ENCODE measurements around the gene IRS4. TPM values are rescaled to one million over a fixed set of nuclear protein-coding genes. Genes with fewer than 3 reads are reported as not detected.

Gene IRS4
- total RNA-seq, 1 experiment from 2014 or later: not detected

DNA sequence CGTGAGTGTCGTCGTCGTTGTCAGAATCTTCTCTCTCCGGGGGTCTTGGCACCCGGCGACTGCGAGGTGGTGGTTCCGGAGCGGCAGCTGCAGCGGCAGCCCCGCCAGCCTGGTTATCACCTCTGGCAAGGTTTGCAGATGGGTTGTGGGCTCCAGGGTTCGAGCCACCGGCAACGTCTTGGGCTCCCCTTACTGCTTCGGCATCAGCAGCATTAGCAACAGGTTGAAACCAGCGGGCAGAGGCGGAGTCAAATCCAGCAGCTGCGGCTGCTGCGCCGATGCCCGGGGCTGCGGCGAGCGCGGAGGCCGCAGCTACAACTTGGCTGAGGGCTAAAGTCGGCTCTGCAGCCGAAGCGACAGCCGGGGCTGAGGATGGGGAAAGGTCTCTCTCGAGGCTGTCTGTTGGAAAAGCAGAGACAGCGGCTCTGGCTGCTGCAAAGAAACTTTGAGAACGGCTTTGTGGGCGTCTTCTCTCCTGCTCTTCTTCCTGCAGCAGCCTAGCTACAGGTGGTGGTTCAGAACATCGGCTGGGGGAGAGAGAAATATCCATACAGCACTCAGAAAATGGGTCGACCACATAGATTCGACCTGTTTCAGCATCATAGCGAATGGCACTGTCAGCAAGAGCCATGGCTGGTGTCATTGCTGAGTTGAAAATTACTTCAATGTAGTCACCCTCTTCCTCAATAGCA lies 3.6 kb downstream of the IRS4 start:
- no peak overlapping the region for H3K9ac ChIP-seq (ENCODE audit: low read length)
- H4K20me1 ChIP-seq (ENCODE audit: insufficient read depth, low read depth, low read length): no peaks in the 10 kb centered on the region
- H3K36me3 ChIP-seq (ENCODE audit: insufficient read depth, low read length): no peaks in the 10 kb centered on the region
- no peak for DNase-seq
- H3K79me2 ChIP-seq (ENCODE audit: low read length): no peaks in the 10 kb centered on the region
- H3K4me3 ChIP-seq (ENCODE audit: low read length): no peak overlapping the region
- no peaks in the 10 kb centered on the region for H3K9me3 ChIP-seq (ENCODE audit: low read length)
- no peaks in the 10 kb centered on the region for H3K9me2 ChIP-seq (replicated peaks; ENCODE audit: insufficient read depth, low read length)
- no peak overlapping the region for H3K4me2 ChIP-seq (ENCODE audit: low read depth, low read length, poor library complexity, severe bottlenecking)
- no peaks in the 10 kb centered on the region for H3K27me3 ChIP-seq (ENCODE audit: low read length)
- no peak overlapping the region for H3K27ac ChIP-seq (ENCODE audit: low read length)
- H3K4me1 ChIP-seq (ENCODE audit: low read length): no peaks in the 10 kb centered on the region
- H2AFZ ChIP-seq (ENCODE audit: low read length): no peak overlapping the region

DNA sequence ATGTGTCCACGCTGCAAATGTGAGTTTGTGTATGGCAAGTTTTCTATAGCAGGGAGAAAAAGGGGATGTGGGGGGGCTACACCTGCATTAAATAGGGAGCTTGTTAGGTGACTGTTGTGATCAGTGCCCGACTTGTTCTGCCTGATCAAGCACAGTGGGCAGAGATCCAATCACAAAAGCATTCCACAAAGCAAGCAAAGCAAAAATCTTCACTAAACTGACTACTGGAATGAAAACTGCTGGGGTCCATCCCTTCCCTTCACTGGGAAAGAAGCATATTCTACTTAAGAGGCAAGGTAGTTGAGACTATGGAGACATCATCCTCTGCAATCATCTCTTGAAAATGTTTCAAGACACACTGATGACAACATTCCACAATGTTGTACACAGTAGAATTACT lies 5.2 kb downstream of the IRS4 start:
- Histone ChIP-seq H4K20me1 (ENCODE audit: insufficient read depth, low read depth, low read length) (no peaks in the 10 kb centered on the region), H3K9me2 (replicated peaks; ENCODE audit: insufficient read depth, low read length) (no peaks in the 10 kb centered on the region), H3K36me3 (ENCODE audit: insufficient read depth, low read length) (no peaks in the 10 kb centered on the region), H3K9me3 (ENCODE audit: low read length) (no peaks in the 10 kb centered on the region), H3K4me3 (ENCODE audit: low read length) (no peak overlapping the region), H3K27me3 (ENCODE audit: low read length) (no peaks in the 10 kb centered on the region), H3K9ac (ENCODE audit: low read length) (no peak overlapping the region), H3K27ac (ENCODE audit: low read length) (no peak overlapping the region), H3K4me1 (ENCODE audit: low read length) (no peaks in the 10 kb centered on the region), H3K79me2 (ENCODE audit: low read length) (no peaks in the 10 kb centered on the region), H2AFZ (ENCODE audit: low read length) (no peak overlapping the region), H3K4me2 (ENCODE audit: low read depth, low read length, poor library complexity, severe bottlenecking) (no peak overlapping the region)
- DNase-seq: no peak

DNA sequence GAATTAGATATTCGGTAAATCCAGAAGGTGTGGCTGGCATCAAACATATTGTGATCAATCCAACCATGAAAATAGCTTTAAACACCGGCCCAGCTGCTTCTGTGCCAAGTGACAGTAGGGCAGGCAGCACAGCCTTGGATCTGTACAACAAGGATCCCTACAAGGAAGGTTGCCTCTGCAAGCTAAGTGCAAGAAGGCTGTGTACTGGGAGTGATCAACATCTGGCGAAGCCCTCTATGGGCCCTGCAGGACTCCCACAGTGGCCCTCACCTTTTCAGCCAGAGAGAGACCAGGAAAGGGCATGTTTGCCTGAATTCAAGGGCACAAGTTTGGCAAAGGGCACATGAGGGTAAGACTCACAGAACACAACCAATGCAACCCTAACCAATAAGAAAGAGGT lies 9.6 kb downstream of the IRS4 start:
- Histone ChIP-seq H3K36me3 (ENCODE audit: insufficient read depth, low read length) (no peaks in the 10 kb centered on the region), H3K4me2 (ENCODE audit: low read depth, low read length, poor library complexity, severe bottlenecking) (no peak overlapping the region), H3K9me3 (ENCODE audit: low read length) (no peaks in the 10 kb centered on the region), H3K4me3 (ENCODE audit: low read length) (no peak overlapping the region), H4K20me1 (ENCODE audit: insufficient read depth, low read depth, low read length) (no peaks in the 10 kb centered on the region), H3K27ac (ENCODE audit: low read length) (no peak overlapping the region), H3K79me2 (ENCODE audit: low read length) (no peaks in the 10 kb centered on the region), H2AFZ (ENCODE audit: low read length) (no peak overlapping the region), H3K9ac (ENCODE audit: low read length) (no peak overlapping the region), H3K4me1 (ENCODE audit: low read length) (no peaks in the 10 kb centered on the region), H3K27me3 (ENCODE audit: low read length) (no peaks in the 10 kb centered on the region), H3K9me2 (replicated peaks; ENCODE audit: insufficient read depth, low read length) (no peaks in the 10 kb centered on the region)
- DNase-seq: no peak

DNA sequence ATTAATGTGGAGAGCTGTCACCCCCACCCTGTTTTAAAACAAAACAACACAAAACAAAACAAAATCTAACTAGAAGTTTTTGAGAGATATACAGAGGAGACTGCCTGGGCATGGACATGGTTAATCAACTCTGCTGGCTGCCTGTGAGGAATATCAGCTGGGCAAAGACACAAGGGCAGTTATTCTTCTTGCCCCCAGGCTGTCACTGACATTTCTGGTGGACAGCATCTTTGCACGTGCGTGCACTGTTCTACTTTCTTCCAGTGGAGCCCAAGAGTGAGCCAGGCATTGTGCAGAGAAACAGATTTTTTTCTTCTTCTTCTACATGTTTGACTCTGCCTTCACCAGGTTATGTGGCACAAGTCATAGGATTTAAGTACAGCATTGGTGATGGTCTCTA lies 13.8 kb downstream of the IRS4 start:
- H3K9ac ChIP-seq (ENCODE audit: low read length): no peak overlapping the region
- H3K79me2 ChIP-seq (ENCODE audit: low read length): no peaks in the 10 kb centered on the region
- H3K4me1 ChIP-seq (ENCODE audit: low read length): no peaks in the 10 kb centered on the region
- H2AFZ ChIP-seq (ENCODE audit: low read length): no peak overlapping the region
- H3K9me3 ChIP-seq (ENCODE audit: low read length): no peaks in the 10 kb centered on the region
- H3K36me3 ChIP-seq (ENCODE audit: insufficient read depth, low read length): no peaks in the 10 kb centered on the region
- H3K27ac ChIP-seq (ENCODE audit: low read length): no peak overlapping the region
- no peak for DNase-seq
- H4K20me1 ChIP-seq (ENCODE audit: insufficient read depth, low read depth, low read length): no peaks in the 10 kb centered on the region
- no peak overlapping the region for H3K4me2 ChIP-seq (ENCODE audit: low read depth, low read length, poor library complexity, severe bottlenecking)
- no peak overlapping the region for H3K4me3 ChIP-seq (ENCODE audit: low read length)
- no peaks in the 10 kb centered on the region for H3K27me3 ChIP-seq (ENCODE audit: low read length)
- H3K9me2 ChIP-seq (replicated peaks; ENCODE audit: insufficient read depth, low read length): no peaks in the 10 kb centered on the region

DNA sequence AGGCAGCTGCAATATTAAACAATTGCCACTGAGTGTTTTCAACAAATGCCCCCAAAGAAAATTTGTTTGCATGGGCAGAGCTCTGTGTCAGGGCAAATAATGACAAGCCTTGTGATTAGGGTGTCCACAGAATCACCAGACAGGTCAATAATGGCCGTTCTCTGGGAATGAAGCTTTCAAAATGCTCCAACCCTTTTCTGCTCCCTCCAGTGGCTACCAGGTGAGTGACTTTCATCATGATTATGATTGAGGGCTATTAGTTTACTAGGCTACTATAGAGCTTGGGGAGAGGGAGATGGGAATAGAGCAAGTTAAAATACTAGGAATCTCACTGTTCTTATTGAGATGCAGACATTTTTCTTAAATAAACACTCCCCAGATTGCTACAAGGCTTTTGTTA lies 23.5 kb downstream of the IRS4 start:
- Histone ChIP-seq H3K27me3 (ENCODE audit: low read length) (no peaks in the 10 kb centered on the region), H3K79me2 (ENCODE audit: low read length) (no peaks in the 10 kb centered on the region), H3K4me2 (ENCODE audit: low read depth, low read length, poor library complexity, severe bottlenecking) (no peak overlapping the region), H3K9me3 (ENCODE audit: low read length) (no peaks in the 10 kb centered on the region), H3K27ac (ENCODE audit: low read length) (no peak overlapping the region), H2AFZ (ENCODE audit: low read length) (no peak overlapping the region), H3K4me3 (ENCODE audit: low read length) (no peak overlapping the region), H3K9ac (ENCODE audit: low read length) (no peak overlapping the region), H3K9me2 (replicated peaks; ENCODE audit: insufficient read depth, low read length) (no peaks in the 10 kb centered on the region), H3K4me1 (ENCODE audit: low read length) (no peaks in the 10 kb centered on the region), H3K36me3 (ENCODE audit: insufficient read depth, low read length) (no peaks in the 10 kb centered on the region), H4K20me1 (ENCODE audit: insufficient read depth, low read depth, low read length) (no peaks in the 10 kb centered on the region)
- DNase-seq: no peak

DNA sequence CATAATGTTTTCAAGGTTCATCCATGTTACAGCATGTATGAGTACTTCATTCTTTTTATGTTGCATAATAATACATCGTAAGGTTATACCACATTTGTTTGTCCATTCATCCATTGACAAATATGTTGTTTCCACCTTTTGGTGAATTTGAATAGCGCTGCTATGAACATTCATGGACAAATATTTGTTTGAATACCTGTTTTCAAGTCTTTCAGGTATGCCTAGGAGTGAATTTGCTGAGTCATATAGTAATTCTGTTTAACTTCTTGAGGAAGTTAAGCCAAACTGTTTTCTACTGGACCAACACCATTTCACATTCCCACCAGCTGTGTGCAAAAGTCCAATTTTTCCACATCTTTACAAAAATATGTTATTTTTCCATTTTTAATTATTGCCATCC lies 31.5 kb downstream of the IRS4 start:
- H3K27ac ChIP-seq (ENCODE audit: low read length): no peak overlapping the region
- no peaks in the 10 kb centered on the region for H3K9me2 ChIP-seq (replicated peaks; ENCODE audit: insufficient read depth, low read length)
- H3K36me3 ChIP-seq (ENCODE audit: insufficient read depth, low read length): no peaks in the 10 kb centered on the region
- no peaks in the 10 kb centered on the region for H3K79me2 ChIP-seq (ENCODE audit: low read length)
- H3K4me1 ChIP-seq (ENCODE audit: low read length): no peaks in the 10 kb centered on the region
- H3K4me3 ChIP-seq (ENCODE audit: low read length): no peak overlapping the region
- no peak overlapping the region for H2AFZ ChIP-seq (ENCODE audit: low read length)
- H3K4me2 ChIP-seq (ENCODE audit: low read depth, low read length, poor library complexity, severe bottlenecking): no peak overlapping the region
- H3K27me3 ChIP-seq (ENCODE audit: low read length): no peaks in the 10 kb centered on the region
- H3K9me3 ChIP-seq (ENCODE audit: low read length): no peaks in the 10 kb centered on the region
- no peaks in the 10 kb centered on the region for H4K20me1 ChIP-seq (ENCODE audit: insufficient read depth, low read depth, low read length)
- no peak overlapping the region for H3K9ac ChIP-seq (ENCODE audit: low read length)
- DNase-seq: no peak

DNA sequence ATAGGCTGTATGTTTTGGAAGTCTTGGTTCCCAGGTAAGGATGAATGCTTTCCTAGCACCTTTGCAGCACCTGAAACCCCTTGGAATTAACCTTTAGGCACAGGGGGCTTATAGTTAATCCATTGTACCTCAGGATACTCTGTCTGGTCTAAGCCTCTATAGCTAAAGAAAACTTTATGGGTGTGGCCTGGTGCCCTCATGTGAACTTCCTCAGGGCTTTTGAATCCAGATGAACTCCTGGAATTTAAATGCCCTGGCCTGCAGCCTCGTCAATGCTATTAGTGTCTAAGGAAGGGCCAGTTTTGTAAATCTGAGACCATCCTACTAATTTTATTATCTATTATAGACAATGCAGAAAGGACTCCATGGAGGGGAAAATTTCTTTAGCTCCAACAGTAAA lies 33.8 kb downstream of the IRS4 start:
- no peaks in the 10 kb centered on the region for H3K79me2 ChIP-seq (ENCODE audit: low read length)
- no peaks in the 10 kb centered on the region for H4K20me1 ChIP-seq (ENCODE audit: insufficient read depth, low read depth, low read length)
- H3K9ac ChIP-seq (ENCODE audit: low read length): no peak overlapping the region
- H3K27me3 ChIP-seq (ENCODE audit: low read length): no peaks in the 10 kb centered on the region
- H2AFZ ChIP-seq (ENCODE audit: low read length): no peak overlapping the region
- H3K27ac ChIP-seq (ENCODE audit: low read length): no peak overlapping the region
- no peaks in the 10 kb centered on the region for H3K36me3 ChIP-seq (ENCODE audit: insufficient read depth, low read length)
- no peak overlapping the region for H3K4me3 ChIP-seq (ENCODE audit: low read length)
- no peak overlapping the region for H3K4me2 ChIP-seq (ENCODE audit: low read depth, low read length, poor library complexity, severe bottlenecking)
- H3K4me1 ChIP-seq (ENCODE audit: low read length): no peaks in the 10 kb centered on the region
- no peaks in the 10 kb centered on the region for H3K9me3 ChIP-seq (ENCODE audit: low read length)
- H3K9me2 ChIP-seq (replicated peaks; ENCODE audit: insufficient read depth, low read length): no peaks in the 10 kb centered on the region
- no peak for DNase-seq

DNA sequence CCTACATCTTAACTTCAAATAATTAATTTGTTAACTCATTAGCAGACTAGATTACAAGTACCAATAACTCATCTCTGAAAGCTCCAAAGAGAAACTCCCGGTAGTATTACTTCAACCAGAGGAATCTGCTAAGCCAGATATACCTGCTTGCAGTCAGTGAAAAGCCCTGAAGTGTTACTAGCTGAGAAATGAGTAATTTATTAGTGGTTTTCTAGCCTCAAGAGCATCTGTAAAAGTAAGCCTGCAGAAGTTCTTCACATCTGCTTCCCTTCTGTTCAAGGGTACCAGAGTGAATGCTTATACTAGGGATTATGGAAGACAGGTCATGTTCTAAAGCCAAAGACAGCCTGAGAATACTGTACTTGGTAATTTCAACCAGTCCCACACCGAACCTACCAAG lies 34.7 kb downstream of the IRS4 start:
- no peaks in the 10 kb centered on the region for H3K9me3 ChIP-seq (ENCODE audit: low read length)
- H3K36me3 ChIP-seq (ENCODE audit: insufficient read depth, low read length): no peaks in the 10 kb centered on the region
- no peak overlapping the region for H2AFZ ChIP-seq (ENCODE audit: low read length)
- H3K79me2 ChIP-seq (ENCODE audit: low read length): no peaks in the 10 kb centered on the region
- H3K9me2 ChIP-seq (replicated peaks; ENCODE audit: insufficient read depth, low read length): no peaks in the 10 kb centered on the region
- no peak overlapping the region for H3K4me2 ChIP-seq (ENCODE audit: low read depth, low read length, poor library complexity, severe bottlenecking)
- DNase-seq: no peak
- H4K20me1 ChIP-seq (ENCODE audit: insufficient read depth, low read depth, low read length): no peaks in the 10 kb centered on the region
- H3K4me3 ChIP-seq (ENCODE audit: low read length): no peak overlapping the region
- no peak overlapping the region for H3K9ac ChIP-seq (ENCODE audit: low read length)
- H3K27ac ChIP-seq (ENCODE audit: low read length): no peak overlapping the region
- H3K27me3 ChIP-seq (ENCODE audit: low read length): no peaks in the 10 kb centered on the region
- H3K4me1 ChIP-seq (ENCODE audit: low read length): no peaks in the 10 kb centered on the region

DNA sequence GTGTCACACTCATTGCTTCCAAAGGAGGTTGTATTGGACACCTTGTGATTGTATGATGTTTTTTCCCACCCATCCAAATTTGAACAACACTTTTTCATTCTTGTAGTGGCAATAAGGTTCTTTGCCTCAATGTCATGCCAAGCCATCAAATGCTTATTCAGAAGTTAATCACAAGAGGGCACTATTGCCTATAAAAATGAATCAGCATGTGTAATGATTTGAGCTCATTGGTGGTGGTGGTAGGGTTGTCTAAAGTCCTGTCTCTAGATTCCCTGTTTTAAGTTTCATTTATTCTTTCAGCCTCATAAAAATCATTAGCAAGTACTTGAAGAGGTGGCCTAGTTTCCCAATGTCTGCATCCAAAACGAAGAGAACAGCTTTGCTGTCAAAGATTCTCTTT lies 37.0 kb downstream of the IRS4 start:
- peak; percentile 77 for DNase-seq
- Histone ChIP-seq H3K4me1 (ENCODE audit: low read length) (no peaks in the 10 kb centered on the region), H4K20me1 (ENCODE audit: insufficient read depth, low read depth, low read length) (no peaks in the 10 kb centered on the region), H3K4me3 (ENCODE audit: low read length) (no peak overlapping the region), H3K27ac (ENCODE audit: low read length) (no peak overlapping the region), H3K9ac (ENCODE audit: low read length) (no peak overlapping the region), H3K9me3 (ENCODE audit: low read length) (no peaks in the 10 kb centered on the region), H3K4me2 (ENCODE audit: low read depth, low read length, poor library complexity, severe bottlenecking) (no peak overlapping the region), H3K36me3 (ENCODE audit: insufficient read depth, low read length) (no peaks in the 10 kb centered on the region), H3K79me2 (ENCODE audit: low read length) (no peaks in the 10 kb centered on the region), H2AFZ (ENCODE audit: low read length) (no peak overlapping the region), H3K27me3 (ENCODE audit: low read length) (no peaks in the 10 kb centered on the region), H3K9me2 (replicated peaks; ENCODE audit: insufficient read depth, low read length) (no peaks in the 10 kb centered on the region)
